C4-2B (cell line): Measurements from ENCODE around the gene TM9SF3.
A peak's percentile ranks its signal among the peaks of the same experiment; 100 is the strongest.

Source experiments
- H3K27ac ChIP-seq: fragments of 450-650 bp; 2 replicates; pipeline ENCODE4 v1.5.1; 2017
- CTCF ChIP-seq: fragments of 450-650 bp; conservative IDR thresholded peaks from 2 replicates; pipeline ENCODE4 v1.5.1; 2017; ENCODE audit warnings: mild to moderate bottlenecking
- ZFX ChIP-seq: fragments of 450-650 bp; IDR thresholded peaks from 2 replicates; pipeline ENCODE4 v1.6.1; 2017

The TM9SF3 gene

GRCh38 chr10:96612055-96612830 is 25.4 kb upstream of the TM9SF3 start:
- peak overlapping the region; percentile 49 for H3K27ac ChIP-seq
- TF ChIP-seq ZFX (no peak), CTCF (no peak)

GRCh38 chr10:96610817-96611216 is 24.0 kb upstream of the TM9SF3 start:
- no peak for TF ChIP-seq CTCF
- no peak for TF ChIP-seq ZFX
- H3K27ac ChIP-seq, result peak overlapping the region; percentile 49

GRCh38 chr10:96609510-96609909 is 22.7 kb upstream of the TM9SF3 start:
- TF ChIP-seq CTCF (no peak), ZFX (no peak)
- H3K27ac ChIP-seq, result no peak overlapping the region

GRCh38 chr10:96608805-96609204 is 22.0 kb upstream of the TM9SF3 start:
- no peak overlapping the region for H3K27ac ChIP-seq
- no peak for TF ChIP-seq CTCF
- TF ChIP-seq ZFX, result no peak

- TF ChIP-seq CTCF (no peak), ZFX (no peak)
- no peak overlapping the region for H3K27ac ChIP-seq
Measured at GRCh38 chr10:96608262-96608661, 21.4 kb upstream of the TM9SF3 start.

- TF ChIP-seq CTCF, result no peak
- TF ChIP-seq ZFX, result no peak
- H3K27ac ChIP-seq, result no peak overlapping the region
Measured at GRCh38 chr10:96606946-96607345, 20.1 kb upstream of the TM9SF3 start.

GRCh38 chr10:96606216-96606615 is 19.4 kb upstream of the TM9SF3 start:
- TF ChIP-seq CTCF (no peak), ZFX (no peak)
- no peak overlapping the region for H3K27ac ChIP-seq
